Activated naive CD4-positive, alpha-beta T cell treated with anti-CD3 and anti-CD28 coated beads, Interleukin-2, amount 50 U/mL, for 72 hours (primary cell): ENCODE data around the gene TM7SF3. TPM values are rescaled to one million over a fixed set of nuclear protein-coding genes. Genes with fewer than 3 reads are reported as not detected.

ENCODE experiments used
- ATAC-seq, 2 donors: fragments of 150-1000 bp; cut with Tn5 transposase; 2 replicates each; pipeline ENCODE4 v1.10.0; 2021; ENCODE audit warnings: mild to moderate bottlenecking in 2 of 2, moderate library complexity in 2 of 2
- DNase-seq, 2 donors: peaks; one replicate each; pipeline ENCODE4 v3.0.0; 2021 to 2022; ENCODE audit warnings: low spot score in 2 of 2
- H3K27ac Mint-ChIP-seq, 2 donors: one replicate each; pipeline ENCODE4 v1.8.0; 2022; ENCODE audit warnings: mild to moderate bottlenecking in 2 of 2, mixed read lengths in 2 of 2
- H3K36me3 Mint-ChIP-seq, 2 donors: one replicate each; pipeline ENCODE4 v1.8.0; 2022; ENCODE audit warnings: mixed read lengths in 2 of 2
- H3K9me3 Mint-ChIP-seq, 2 donors: one replicate each; pipeline ENCODE4 v1.8.0; 2022; ENCODE audit warnings: mixed read lengths in 2 of 2
- total RNA-seq, 2 donors: library from RNA; stranded (reverse); gene quantifications; one replicate each; pipeline ENCODE4 v1.2.3, GENCODE V29; 2022

TM7SF3 gene
- total RNA-seq, 2 donors from 2014 or later = 28.8 to 62.5 TPM

DNA sequence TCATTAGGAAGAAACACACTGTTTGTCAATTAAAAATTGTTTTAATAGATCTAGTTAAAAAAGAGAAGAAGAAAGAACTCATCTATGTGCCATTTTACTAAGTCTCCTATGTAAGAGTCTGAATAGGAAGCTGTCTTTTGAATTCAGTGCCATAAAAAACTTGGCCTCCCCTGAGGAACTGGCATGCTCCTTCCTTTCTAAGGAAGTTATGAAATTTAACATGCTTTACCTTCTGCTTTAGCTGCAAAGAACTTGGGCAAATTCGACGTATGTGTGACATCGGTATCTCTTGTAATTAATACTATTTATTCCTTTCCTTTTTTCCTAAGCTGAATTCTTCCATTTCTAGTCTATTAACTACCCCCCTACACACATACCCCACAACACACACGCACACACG lies 12.5 kb downstream of the TM7SF3 start:
- Mint-ChIP-seq H3K9me3 (no peaks in the 10 kb centered on the region), H3K36me3 (peaks cover 0 to 9% of the 10 kb centered on the region in 2 donors), H3K27ac (no peak overlapping the region)
- ATAC-seq = no peak
- DNase-seq = no peak

DNA sequence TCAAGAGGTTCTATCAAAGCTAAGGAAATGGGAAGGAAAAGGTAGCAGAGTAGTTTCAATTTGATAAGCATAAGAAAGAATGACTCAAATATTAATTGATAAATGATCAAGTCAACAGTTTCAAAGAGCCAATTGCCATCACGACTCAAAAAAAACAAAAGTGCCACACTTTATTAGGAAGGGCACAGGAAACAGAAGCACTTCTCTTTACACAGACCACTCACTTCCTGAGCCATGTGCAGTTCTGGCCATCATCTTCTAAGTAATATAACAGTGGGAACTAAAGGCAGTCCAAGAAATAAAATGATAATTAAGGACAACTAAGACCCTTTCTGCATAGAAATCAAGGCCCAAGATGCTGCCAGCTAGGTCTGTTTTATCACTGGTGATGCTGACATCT lies 13.2 kb downstream of the TM7SF3 start:
- Mint-ChIP-seq H3K36me3 (peaks cover 0 to 9% of the 10 kb centered on the region in 2 donors), H3K27ac (no peak overlapping the region), H3K9me3 (no peaks in the 10 kb centered on the region)
- DNase-seq (no peak), ATAC-seq (no peak)

GRCh38 chr12:26997003-26997402 lies 17.2 kb downstream of the TM7SF3 start:
- H3K36me3 Mint-ChIP-seq = peaks cover 0 to 19% of the 10 kb centered on the region in 2 donors
- no peak overlapping the region for H3K27ac Mint-ChIP-seq
- no peaks in the 10 kb centered on the region for H3K9me3 Mint-ChIP-seq
- ATAC-seq (no peak), DNase-seq (no peak)

GRCh38 chr12:26995706-26996105 lies 18.5 kb downstream of the TM7SF3 start:
- no peak for ATAC-seq
- no peak for DNase-seq
- Mint-ChIP-seq H3K36me3 (peaks cover 0 to 19% of the 10 kb centered on the region in 2 donors), H3K9me3 (no peaks in the 10 kb centered on the region), H3K27ac (no peak overlapping the region)

- DNase-seq (no peak), ATAC-seq (no peak)
- Mint-ChIP-seq H3K27ac (no peak overlapping the region), H3K36me3 (peaks cover 0 to 19% of the 10 kb centered on the region in 2 donors), H3K9me3 (no peaks in the 10 kb centered on the region)
These were observed 20.1 kb downstream of the TM7SF3 start for GRCh38 chr12:26994109-26994508.

GRCh38 chr12:26991826-26992225 lies 22.4 kb downstream of the TM7SF3 start:
- peaks cover 7 to 18% of the 10 kb centered on the region in 2 donors for H3K36me3 Mint-ChIP-seq
- ATAC-seq = no peak
- H3K9me3 Mint-ChIP-seq = no peaks in the 10 kb centered on the region
- no peak overlapping the region for H3K27ac Mint-ChIP-seq
- DNase-seq = no peak

DNA sequence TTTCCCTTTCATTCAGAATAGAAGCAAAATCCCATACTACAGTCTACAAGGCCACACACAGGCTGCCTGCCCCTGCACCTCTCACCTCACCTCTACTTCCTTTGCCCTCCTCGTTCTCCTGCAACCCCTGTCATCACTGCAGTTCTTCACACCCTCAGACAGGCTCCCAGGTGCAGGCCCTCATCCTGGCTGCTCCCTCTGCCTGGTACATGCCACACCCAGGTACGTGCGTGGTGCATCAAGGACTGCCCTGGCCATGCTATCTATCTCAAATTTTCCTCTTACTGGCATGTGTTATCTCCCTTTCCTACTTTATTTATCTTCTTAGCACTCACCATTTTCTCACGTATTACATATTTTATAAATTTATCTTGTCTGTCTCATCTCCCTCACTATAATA lies 24.3 kb downstream of the TM7SF3 start:
- peaks cover 0 to 9% of the 10 kb centered on the region in 2 donors for H3K9me3 Mint-ChIP-seq
- H3K27ac Mint-ChIP-seq = no peak overlapping the region
- DNase-seq (no peak), ATAC-seq (no peak)
- H3K36me3 Mint-ChIP-seq = peaks cover 18 to 21% of the 10 kb centered on the region in 2 donors

GRCh38 chr12:26988703-26989102 lies 25.5 kb downstream of the TM7SF3 start:
- no peak for DNase-seq

GRCh38 chr12:26987634-26988424 lies 26.4 kb downstream of the TM7SF3 start:
- peaks cover 0 to 9% of the 10 kb centered on the region in 2 donors for H3K9me3 Mint-ChIP-seq
- DNase-seq (no peak), ATAC-seq (no peak)
- no peak overlapping the region for H3K27ac Mint-ChIP-seq
- peaks cover 18% of the 10 kb centered on the region in 2 donors for H3K36me3 Mint-ChIP-seq

More at GRCh38 chr12:26988703-26989102, 25.5 kb downstream of the TM7SF3 start:
- ATAC-seq = no peak
- Mint-ChIP-seq H3K36me3 (peaks cover 18% of the 10 kb centered on the region in 2 donors), H3K9me3 (peaks cover 0 to 9% of the 10 kb centered on the region in 2 donors), H3K27ac (no peak overlapping the region)

GRCh38 chr12:26982866-26983265 lies 31.3 kb downstream of the TM7SF3 start:
- peaks cover 0 to 9% of the 10 kb centered on the region in 2 donors for H3K9me3 Mint-ChIP-seq
- peaks cover 24 to 25% of the 10 kb centered on the region in 2 donors for H3K36me3 Mint-ChIP-seq
- no peak overlapping the region for H3K27ac Mint-ChIP-seq
- DNase-seq (no peak), ATAC-seq (no peak)

- Mint-ChIP-seq H3K9me3 (no peaks in the 10 kb centered on the region), H3K36me3 (peaks cover 7 to 25% of the 10 kb centered on the region in 2 donors), H3K27ac (no peak overlapping the region)
- DNase-seq = no peak
- no peak for ATAC-seq
These were observed 34.5 kb downstream of the TM7SF3 start for GRCh38 chr12:26979733-26980132.

DNA sequence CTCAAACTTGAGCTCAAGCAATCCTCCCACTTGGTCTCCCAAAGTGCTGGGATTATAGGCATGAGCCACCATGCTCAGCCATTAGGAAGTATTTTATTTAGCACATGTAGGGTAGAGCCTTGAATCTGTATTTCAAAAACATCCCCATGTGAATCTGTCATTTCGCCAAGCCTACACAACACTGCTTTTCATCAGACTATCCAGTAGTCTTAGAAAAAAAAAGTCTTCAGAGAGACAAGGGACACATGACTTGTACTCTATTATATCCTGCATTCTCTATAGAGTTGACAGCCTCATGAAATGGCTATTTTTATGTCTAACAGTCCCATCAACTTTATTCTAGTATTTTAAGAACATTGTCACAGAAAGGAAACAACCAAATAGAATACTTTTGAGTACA lies 35.4 kb downstream of the TM7SF3 start:
- Mint-ChIP-seq H3K9me3 (no peaks in the 10 kb centered on the region), H3K27ac (no peak overlapping the region), H3K36me3 (peaks cover 15 to 30% of the 10 kb centered on the region in 2 donors)
- ATAC-seq (no peak), DNase-seq (no peak)

DNA sequence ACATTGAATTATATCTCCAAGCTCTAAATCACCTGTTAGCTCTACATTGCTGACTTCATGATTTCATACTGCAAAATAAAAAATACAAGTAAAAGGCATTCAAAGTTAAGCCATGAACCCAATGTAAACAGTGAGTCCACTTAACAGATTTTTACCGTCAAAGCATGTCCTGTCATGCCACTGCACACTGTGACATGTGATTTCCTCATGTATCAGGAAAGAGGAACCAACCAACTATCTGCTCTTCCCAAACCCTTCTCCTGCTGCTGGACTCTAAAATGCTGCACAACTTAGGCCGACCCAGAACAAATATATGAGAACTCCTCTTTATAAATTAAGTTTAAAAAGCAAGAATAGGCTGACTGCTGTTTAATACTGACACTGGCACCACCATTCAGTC lies 37.5 kb downstream of the TM7SF3 start:
- no peaks in the 10 kb centered on the region for H3K9me3 Mint-ChIP-seq
- H3K36me3 Mint-ChIP-seq = peaks cover 17 to 30% of the 10 kb centered on the region in 2 donors
- no peak overlapping the region for H3K27ac Mint-ChIP-seq
- ATAC-seq (no peak), DNase-seq (no peak)

GRCh38 chr12:26971963-26972362 lies 42.2 kb downstream of the TM7SF3 start:
- Mint-ChIP-seq H3K27ac (no peak overlapping the region), H3K36me3 (peaks cover 9 to 30% of the 10 kb centered on the region in 2 donors), H3K9me3 (no peaks in the 10 kb centered on the region)
- ATAC-seq = peak; percentile 100
- peak; percentile 60 to 68 for DNase-seq

GRCh38 chr12:26970136-26970535 lies 44.0 kb downstream of the TM7SF3 start:
- no peak for ATAC-seq
- Mint-ChIP-seq H3K9me3 (no peaks in the 10 kb centered on the region), H3K27ac (no peak overlapping the region), H3K36me3 (peaks cover 9 to 19% of the 10 kb centered on the region in 2 donors)
- DNase-seq = no peak

DNA sequence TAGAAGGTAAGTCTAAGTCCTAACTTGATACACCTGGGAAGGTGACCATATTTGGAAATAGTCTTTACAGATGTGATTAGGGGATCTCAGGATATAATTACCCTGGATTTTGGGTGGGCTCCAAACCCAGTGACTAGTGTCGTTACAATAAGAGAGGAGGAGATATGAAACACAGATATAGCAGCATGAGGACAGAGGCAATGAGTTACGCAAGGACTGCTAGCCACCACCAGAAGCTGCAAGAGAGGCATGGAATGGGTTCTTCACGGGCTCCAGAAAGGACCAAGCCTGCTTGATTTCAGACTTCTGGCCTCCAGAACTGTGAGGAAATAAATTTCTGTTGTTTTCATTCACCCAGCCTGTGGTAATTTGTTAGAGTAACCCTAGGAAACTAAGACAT lies 47.3 kb downstream of the TM7SF3 start:
- Mint-ChIP-seq H3K9me3 (no peaks in the 10 kb centered on the region), H3K27ac (no peak overlapping the region), H3K36me3 (peaks cover 0 to 22% of the 10 kb centered on the region in 2 donors)
- DNase-seq (no peak), ATAC-seq (no peak)

DNA sequence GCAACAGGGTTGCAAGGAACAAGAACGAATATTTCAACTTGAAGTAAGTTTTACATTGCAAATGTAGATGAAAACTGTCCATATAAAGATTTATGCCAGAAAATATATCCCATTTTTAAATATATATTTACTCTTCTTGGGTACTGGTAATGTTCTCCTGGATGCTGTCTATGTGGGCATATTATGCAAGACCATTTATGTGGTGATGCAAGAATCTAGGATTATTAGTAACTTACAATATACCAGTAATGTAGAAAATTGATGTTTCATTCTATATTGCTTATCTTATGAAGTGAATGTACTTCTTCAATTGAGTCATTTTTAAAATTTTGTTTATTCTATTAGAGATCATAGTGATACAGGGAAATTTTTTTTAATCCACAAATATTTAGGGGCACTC lies 50.8 kb downstream of the TM7SF3 start:
- no peak for DNase-seq
- ATAC-seq = no peak
- H3K36me3 Mint-ChIP-seq = peaks cover 0 to 22% of the 10 kb centered on the region in 2 donors
- no peaks in the 10 kb centered on the region for H3K9me3 Mint-ChIP-seq
- no peak overlapping the region for H3K27ac Mint-ChIP-seq

- no peak for DNase-seq
- H3K27ac Mint-ChIP-seq = no peak overlapping the region
- no peaks in the 10 kb centered on the region for H3K9me3 Mint-ChIP-seq
- H3K36me3 Mint-ChIP-seq = peaks cover 0 to 24% of the 10 kb centered on the region in 2 donors
- no peak for ATAC-seq
These were observed 52.4 kb downstream of the TM7SF3 start for GRCh38 chr12:26961803-26962202.
